Activated CD8-positive, alpha-beta memory T cell treated with anti-CD3 and anti-CD28 coated beads, Interleukin-2, amount 50 U/mL, for 24 hours (primary cell): Measurements from ENCODE around the gene FLVCR1.
"Not testable (repeated sequence)": the region's sequence is repeated elsewhere in the genome, so short reads cannot be mapped to it uniquely, and the experiment has no call there.

Experiments used
- DNase-seq: peaks from one replicate; pipeline ENCODE4 v3.0.0-alpha.2; 2020; ENCODE audit errors: extremely low read depth

FLVCR1 gene

DNA sequence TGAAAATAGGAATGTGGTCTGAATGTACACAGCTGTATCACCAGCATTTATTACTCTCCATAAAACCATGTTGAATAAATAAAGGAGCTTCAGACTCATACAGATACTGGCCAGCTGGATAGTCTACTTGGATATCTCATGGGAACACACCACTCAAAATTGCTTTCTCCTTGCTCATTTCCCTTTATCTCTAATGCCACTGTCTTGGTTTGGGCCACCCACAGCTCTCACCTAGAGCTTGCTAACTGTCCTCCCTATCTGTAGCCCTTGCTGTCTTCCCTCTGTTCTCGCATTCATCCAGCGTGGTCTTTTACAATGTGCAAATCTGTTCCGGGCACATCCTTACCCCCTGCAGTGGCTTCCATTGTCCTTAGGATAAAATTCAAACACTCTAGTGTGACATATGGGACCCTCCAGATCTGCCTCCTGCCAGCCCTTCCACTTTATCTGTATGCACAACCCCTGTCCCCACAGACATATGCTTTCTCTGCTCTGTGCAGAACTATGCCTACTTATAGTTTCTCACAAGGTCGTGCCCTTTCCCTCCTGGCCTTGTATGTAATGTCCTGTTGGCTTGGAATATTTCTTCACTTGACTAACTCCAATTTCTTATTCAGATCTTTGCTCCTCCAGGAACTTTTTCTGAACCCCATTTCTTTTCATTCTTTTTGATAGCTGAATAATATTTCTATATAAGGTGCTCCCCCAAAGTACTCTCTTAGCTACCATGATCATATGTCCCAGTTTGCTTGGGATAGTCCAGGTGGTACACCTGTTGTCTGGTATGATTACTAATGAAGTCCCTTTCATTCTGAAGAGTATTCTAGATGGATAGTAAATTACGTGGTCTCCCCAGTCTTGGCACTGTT, 2.9 kb downstream of the FLVCR1 start:
- no peak for DNase-seq

DNA sequence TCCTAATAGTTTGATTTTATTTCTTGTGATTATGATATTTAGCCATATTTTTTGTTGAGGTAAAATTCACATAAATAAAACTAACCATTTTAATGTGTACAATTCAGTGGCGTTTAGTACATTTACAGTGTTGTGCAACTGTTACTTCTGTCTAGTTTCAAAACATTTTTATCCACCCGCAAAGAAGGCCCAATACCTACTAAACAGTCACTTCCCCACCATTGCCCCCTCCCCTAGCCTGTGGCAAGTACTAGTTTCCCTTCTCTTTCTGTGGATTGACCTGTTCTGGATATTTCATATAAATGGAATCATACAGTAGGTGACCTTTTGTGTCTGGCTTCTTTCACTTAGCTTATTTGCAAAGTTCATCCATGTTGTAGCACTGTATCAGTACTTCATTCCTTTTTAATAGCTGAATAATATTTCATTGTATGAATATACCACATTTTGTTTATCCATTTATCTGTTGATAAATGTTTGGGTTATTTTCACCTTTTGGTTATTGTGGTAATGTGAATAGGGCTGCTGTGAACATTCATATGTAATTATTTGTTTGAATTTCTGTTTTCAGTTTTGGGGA, 4.1 kb downstream of the FLVCR1 start:
- no peak for DNase-seq

DNA sequence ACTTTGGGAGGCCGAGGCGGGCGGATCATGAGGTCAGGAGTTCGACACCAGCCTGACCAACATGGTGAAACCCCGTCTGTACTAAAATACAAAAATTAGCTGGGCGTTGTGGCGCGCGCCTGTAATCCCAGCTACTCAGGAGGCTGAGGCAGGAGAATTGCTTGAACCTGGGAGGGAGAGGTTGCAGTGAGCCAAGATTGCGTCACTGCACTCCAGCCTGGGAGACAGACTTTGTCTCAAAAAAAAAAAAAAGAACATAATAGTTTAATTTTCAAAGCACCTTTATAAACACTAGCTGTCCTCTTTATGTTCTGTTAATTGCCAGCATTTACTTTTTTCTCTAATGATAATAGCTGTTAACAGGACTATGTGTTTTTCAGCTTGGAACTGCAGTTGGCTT, 5.3 kb downstream of the FLVCR1 start:
- not testable (repeated sequence) for DNase-seq

DNA sequence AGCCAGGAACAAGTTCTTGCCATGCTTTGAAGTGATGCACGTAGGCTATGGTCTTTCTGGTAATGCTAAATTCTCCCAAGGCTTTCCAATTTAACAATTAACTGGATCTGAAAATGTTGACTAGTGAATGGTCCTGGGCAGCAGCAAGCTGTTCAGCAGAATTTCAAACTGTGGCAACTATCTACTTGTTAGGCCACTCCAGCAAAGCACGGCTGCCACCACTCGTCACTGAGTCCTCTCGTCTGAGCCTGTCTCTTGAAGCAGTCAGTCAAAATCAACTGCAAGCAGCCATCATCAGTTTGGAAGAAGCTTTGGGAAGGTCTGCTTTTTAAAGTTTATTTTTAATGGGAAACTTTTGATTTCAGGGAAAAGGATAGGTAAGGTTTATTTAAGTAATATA, 6.1 kb downstream of the FLVCR1 start:
- DNase-seq = no peak

DNA sequence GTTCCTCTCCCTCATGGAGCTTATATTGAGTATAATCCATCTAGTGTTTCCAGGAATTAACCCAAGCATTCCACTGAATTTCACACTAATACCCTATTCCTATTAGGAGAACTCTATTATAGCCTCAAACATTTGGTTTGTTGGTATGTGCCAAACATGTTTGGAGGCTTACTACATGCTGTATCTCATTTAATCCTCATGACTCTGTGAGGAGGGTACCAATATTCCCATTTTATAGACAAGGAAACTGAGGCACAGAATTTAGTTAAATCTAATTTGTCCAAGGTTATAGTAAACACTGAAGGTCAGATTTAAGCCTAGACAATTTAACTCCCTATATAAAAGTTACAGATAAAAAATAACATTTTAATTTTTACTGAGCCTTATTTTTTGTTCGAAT, 9.1 kb downstream of the FLVCR1 start:
- no peak for DNase-seq

DNA sequence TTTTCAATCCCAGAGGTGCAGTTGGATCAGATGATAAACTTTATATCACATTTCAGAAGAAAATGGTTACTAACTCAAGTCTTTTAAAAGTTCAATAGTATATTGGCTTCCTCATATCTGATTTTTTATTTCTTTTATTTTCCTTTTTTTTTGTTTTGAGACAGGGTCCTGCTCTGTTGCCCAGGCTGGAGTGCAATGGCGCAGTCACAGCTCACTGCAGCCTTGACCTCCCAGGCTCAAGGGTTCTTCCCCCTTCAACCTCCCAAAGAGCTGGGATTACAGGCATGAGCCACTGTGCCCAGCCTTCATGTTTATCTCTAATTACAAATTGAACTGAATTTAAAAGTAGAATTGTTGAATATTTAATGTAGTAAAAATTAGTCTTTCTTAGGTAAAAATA, 13.9 kb downstream of the FLVCR1 start:
- DNase-seq = no peak

DNA sequence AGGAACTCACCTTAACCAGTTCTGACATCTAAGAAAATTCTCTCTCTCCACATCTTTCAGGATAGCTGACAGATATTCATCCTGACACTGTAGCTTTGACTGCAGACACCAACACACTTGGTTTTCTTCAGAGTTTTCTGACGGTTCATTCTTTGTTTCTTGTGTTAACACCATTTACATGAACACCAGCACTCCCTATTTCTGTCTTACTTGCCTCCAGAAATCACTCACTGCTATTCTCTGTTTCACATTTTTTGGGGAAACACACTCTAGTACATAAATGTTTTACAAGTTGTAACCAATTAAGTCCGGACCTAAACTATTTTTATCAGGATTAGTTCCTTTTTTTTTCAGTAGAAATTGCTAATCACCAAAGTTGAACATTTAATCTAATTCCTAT, 15.4 kb downstream of the FLVCR1 start:
- no peak for DNase-seq

DNA sequence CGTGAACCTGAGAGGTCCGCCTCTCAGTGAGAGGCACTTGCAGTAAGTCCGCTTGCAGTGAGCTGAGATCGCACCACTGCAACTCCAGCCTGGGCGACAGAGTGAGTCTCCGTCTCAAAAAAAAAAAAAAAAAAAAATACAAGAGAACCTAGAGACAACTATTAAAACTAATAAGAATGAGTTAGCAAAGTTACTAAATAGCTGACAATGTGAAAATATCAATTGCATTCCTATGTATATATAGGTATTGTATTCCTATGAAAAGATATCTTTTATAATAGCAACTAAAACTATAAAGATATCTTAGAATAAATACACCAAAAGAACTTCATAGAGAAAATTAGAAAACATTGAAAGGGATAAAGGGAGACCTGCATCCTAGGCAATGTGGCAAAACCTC, 20.3 kb downstream of the FLVCR1 start:
- DNase-seq = no peak

DNA sequence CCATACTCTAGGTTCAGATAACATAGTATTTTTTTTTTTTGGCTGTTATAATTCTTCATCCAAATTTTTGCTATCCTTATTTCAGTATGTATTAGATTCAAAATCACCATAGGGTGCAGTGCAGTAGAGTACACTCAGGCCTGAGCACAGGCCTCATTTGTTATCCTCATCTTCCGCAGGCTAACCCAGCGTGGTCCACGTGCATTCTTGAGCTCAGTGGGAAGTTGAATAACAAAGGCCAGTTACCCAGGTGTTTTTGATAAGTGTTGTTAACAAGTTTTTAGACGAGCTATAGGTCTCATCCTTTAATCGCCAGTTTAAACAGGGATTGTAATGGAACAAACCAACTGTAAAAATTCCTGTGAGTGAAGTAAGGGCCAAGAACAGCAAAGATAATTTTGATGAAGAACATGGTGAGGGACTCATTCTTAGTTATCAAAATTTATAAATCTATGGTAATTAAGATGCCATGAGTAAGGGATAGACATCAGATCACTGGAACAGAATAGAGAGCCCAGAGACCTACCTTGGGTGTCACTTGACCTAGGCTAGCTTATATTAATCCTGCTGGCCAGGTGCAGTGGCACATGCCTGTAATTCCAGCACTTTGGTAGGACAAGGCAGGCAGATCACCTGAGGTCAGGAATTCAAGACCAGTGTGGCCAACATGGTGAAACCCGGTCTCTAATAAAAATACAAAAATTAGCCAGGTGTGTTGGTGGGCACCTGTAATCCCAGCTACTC, 22.0 kb downstream of the FLVCR1 start:
- no peak for DNase-seq

DNA sequence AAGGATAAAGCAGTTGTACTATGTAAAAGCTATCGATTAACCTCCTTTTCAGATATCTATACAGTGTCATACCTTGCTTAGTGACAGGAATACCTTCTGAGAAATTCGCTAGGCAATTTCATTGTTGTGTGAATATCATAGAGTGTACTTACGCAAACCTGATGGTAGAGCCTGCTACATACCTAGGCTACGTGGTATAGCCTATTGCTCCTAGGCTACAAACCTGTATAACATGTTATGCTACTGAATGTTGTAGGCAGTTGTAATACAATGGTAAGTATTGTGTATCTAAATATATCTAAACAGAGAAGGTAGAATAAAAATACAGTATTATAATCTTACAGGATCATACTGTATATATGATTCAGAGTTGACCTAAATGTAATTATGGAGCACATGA, 26.5 kb downstream of the FLVCR1 start:
- no peak for DNase-seq

DNA sequence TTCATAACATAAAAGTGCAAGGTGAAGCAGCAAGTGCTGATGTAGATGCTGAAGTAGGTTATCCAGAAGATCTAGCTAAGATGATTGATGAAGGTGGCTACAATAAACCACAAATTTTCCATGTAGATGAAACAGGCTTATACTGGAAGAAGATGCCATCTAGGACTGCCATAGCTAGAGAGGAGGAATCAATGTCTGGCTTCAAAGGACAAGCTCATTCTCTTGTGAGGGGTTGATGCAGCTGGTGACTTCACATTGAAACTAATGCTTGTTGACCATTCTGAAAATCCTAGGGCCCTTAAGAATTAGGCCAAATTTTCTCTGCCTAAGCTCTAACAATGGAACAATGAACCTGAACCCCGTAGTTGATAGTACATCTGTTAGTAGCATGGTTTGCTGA, 34.0 kb downstream of the FLVCR1 start:
- no peak for DNase-seq

DNA sequence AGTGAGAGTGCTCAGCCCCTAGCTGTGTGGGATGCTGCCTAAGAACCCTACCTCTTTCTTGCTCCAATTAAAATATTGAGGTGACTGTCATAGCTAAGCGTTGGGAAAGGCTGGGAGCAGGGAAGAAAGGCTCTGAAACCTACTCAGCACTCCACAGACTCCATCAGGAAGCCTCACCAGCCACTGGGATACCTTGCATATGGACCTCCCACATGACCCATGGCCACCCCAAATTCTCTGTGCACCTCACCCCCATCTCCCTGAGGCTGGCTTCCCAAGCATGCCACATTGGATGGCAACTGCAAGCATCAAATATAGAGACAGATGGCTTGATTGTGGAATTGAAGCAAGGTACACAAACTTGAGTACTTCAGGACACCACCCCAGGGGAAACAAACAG, 41.8 kb downstream of the FLVCR1 start:
- DNase-seq = no peak

DNA sequence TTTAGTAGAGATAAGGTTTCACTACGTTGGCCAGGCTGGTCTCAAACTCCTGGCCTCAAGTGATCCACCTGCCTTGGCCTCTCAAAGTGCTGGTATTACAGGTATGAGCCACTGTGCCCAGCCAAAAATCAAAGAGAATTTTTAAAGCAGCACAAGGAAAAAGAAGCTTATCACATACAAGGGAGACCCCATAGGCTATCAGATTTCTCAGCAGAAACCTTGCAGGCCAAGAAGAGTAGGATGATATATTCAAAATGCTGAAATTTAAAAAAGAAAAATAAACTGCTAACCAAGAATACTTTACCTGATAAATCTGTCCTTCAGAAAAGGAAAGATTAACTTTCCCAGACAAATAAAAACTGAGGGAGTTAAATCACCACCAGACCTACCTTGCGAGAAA, 43.2 kb downstream of the FLVCR1 start:
- no peak for DNase-seq

DNA sequence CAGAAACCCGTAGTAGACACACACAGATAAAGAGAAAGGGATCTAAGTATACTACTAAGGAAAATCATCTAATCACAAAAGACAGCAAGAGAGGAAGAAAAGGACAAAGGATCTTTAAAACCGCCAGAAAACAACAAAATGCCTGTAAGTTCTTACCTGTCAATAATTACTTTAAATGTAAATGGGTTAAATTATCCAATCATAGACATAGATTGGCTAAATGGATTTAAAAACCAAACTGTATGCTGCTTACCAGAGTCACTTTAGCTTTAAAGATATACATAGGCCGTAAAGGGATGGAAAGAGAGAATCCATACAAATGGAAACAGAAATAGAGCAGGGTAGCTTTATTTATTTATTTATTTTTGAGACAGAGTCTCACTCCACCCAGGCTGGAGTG, 44.0 kb downstream of the FLVCR1 start:
- DNase-seq = no peak

DNA sequence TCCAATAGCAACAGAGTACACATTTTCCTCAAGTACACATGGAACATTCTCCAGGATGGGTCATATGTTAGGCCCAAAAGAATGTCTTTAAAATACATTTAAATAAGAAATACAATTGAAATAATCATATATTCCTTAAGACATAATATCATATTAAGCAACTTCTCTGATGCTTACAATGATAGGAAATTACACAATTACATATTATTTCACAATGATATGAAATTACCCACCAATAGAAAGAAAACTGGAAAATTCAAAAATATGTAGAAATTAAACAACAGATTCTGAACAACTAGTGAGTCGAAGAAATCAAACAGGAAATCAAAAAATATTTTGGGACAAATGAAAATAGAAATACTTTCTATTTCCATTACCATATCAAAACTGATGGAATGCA, 45.6 kb downstream of the FLVCR1 start:
- DNase-seq = no peak

DNA sequence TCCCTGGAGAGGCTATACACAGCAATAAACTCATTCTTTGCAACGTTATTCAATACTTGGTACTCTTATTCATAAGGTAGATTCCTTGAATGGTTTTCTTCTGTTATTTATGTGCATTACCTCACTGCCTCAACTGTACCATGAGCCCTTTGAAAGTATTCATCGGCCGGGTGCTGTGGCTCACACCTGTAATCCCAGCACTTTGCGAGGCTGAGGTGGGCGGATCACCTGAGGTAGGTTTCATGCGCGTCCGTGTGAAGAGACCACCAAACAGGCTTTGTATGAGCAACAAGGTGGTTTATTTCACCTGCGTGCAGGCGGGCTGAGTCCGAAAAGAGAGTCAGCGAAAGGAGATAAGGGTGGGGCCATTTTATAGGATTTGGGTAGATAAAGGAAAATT, 50.0 kb downstream of the FLVCR1 start:
- not testable (repeated sequence) for DNase-seq

DNA sequence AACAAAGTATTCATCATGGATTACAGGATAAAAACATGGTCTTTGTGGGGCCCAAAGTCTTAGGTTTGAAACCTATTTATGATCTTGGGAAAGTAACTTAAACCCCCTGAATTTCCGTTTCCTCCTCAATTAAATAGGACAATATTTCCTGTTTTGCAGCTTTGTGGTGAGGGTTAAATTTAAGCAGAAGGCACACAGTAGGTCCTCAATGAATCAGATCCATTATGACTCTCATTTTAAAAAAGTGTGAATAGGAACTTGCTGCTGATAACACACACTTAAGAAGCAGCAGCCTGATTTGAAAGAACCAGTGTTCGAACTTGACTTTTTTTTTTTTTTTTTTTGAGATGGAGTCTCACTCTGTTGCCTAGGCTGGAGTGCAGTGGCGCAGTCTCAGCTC, 50.9 kb downstream of the FLVCR1 start:
- DNase-seq = no peak

DNA sequence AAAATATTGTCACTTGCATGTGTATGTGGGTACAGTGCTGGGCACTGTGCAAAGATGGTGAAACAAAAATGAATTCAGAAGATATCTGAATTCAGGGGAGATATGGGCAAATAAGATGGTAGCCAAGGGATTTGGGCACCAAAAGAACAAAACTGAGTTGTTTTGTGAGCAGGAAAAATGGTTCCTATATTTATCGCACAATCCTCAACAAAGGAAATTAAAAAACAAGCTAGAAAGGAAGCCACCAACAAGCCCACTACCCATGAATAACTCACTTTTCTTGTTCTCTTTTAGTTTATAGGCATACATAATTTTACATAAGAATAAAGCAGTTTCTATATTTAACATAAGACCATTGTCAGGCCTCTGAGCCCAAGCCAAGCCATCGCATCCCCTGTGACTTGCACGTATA, 51.6 kb downstream of the FLVCR1 start:
- no peak for DNase-seq

DNA sequence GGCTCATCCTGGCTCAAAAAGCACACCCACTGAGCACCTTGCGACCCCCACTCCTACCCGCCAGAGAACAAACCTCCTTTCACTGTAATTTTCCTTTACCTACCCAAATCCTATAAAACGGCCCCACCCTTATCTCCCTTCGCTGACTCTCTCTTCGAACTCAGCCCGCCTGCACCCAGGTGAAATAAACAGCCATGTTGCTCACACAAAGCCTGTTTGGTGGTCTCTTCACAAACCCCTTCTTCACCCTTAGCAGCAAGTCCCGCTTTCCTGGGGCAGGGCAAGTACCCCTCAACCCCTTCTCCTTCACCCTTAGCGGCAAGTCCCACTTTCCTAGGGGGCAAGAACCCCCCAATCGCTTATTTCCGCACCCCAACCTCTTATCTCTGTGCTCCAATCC, 52.1 kb downstream of the FLVCR1 start:
- not testable (repeated sequence) for DNase-seq

DNA sequence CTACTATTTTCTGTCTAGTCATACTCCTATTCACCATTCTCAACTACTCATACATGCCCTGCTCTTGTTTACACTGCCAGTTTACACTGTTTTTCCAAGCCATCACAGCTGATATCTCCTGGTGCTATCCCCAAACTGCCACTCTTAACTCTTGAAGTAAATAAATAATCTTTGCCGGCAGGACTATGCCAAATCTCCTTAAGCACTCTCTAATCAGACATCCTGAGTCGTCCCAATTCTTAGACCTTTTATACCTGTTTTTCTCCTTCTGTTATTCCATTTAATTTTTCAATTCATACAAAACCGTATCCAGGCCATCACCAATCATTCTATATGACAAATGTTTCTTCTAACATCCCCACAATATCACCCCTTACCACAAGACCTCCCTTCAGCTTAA, 55.6 kb downstream of the FLVCR1 start:
- DNase-seq = not testable (repeated sequence)

DNA sequence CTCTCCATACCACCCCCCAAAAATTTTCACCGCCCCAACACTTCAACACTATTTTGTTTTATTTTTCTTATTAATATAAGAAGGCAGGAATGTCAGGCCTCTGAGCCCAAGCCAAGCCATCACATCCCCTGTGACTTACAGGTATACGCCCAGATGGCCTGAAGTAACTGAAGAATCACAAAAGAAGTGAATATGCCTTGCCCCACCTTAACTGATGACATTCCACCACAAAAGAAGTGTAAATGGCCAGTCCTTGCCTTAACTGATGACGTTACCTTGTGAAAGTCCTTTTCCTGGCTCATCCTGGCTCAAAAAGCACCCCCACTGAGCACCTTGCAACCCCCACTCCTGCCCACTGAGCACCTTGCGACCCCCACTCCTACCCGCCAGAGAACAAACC, 56.0 kb downstream of the FLVCR1 start:
- not testable (repeated sequence) for DNase-seq

DNA sequence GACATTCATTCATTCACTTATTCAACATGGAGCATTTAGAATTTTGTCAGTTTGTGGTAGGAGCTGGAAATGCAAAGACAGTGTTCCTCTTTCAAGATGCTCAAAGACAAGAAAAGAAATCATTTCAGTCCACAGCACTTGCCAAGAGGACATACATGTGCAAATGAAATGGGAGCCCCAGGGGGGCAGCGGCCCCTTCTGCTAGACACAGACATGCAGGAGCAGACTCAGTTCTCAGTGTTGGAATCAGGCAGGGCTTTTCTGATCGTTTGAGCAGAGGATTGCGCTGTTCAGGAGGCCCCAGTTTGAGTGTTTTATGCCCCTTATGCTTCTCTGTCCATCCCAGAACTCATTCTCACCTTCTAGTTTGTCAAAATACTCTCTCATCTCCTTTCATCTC, 56.7 kb downstream of the FLVCR1 start:
- no peak for DNase-seq
